Left ventricle myocardium inferior (tissue), 1 donor: ENCODE results near the gene KCNQ2. TPM values are rescaled to one million over a fixed set of nuclear protein-coding genes. Genes with fewer than 3 reads are reported as not detected.

Source experiments
- DNase-seq: peaks from one replicate; pipeline ENCODE4 v3.0.0-alpha.2; 2020
- H3K27ac ChIP-seq: fragments of 200-600 bp; replicated peaks from 2 replicates; pipeline ENCODE4 v1.8.0; 2021
- H3K27me3 ChIP-seq: fragments of 200-600 bp; 2 replicates; pipeline ENCODE4 v1.8.0; 2021; ENCODE audit warnings: low read depth
- H3K36me3 ChIP-seq: fragments of 200-600 bp; 2 replicates; pipeline ENCODE4 v1.8.0; 2021
- H3K4me1 ChIP-seq: fragments of 200-600 bp; 2 replicates; pipeline ENCODE4 v1.8.0; 2021
- H3K4me3 ChIP-seq: fragments of 200-600 bp; 2 replicates; pipeline ENCODE4 v1.8.0; 2021; ENCODE audit warnings: mild to moderate bottlenecking, moderate library complexity
- H3K9me3 ChIP-seq: fragments of 200-600 bp; replicated peaks from 2 replicates; pipeline ENCODE4 v1.8.0; 2021
- intact Hi-C: fragments of 100-400 bp; cut with micrococcal nuclease; formaldehyde crosslinking; loops from one replicate; pipeline ENCODE4 v1.11.0; 2022
- total RNA-seq: library from RNA; stranded (reverse); fragmentation: NEBNext Ultra II Directional; extraction: Animal tissue kit (Norgen Biotek cat#: 25700); gene quantifications from one replicate; pipeline ENCODE4 v1.2.1, GENCODE V29; 2021
- TF ChIP-seq, protein P1 (sequence below): fragments of 200-600 bp; IDR thresholded peaks from 2 replicates; pipeline ENCODE4 v1.8.0; 2021; ENCODE audit warnings: antibody characterized with exemption, mild to moderate bottlenecking, borderline replicate concordance
- donor health status: DM: no; HTN: yes; CAD: no; lungs with severe emphysema.

KCNQ2 gene
- total RNA-seq, 1 donor from 2014 or later = 2.3 TPM

GRCh38 chr20:63413323-63413722, 59.1 kb downstream of the KCNQ2 start:
- H3K9me3 ChIP-seq = no peaks in the 10 kb centered on the region
- H3K4me1 ChIP-seq = no peaks in the 10 kb centered on the region
- intact Hi-C loops = no loop called here
- H3K4me3 ChIP-seq = no peak overlapping the region
- no peak for DNase-seq
- no peaks in the 10 kb centered on the region for H3K36me3 ChIP-seq
- no peak overlapping the region for H3K27ac ChIP-seq
- H3K27me3 ChIP-seq = peaks cover 83% of the 10 kb centered on the region
- TF ChIP-seq, protein P1, sequence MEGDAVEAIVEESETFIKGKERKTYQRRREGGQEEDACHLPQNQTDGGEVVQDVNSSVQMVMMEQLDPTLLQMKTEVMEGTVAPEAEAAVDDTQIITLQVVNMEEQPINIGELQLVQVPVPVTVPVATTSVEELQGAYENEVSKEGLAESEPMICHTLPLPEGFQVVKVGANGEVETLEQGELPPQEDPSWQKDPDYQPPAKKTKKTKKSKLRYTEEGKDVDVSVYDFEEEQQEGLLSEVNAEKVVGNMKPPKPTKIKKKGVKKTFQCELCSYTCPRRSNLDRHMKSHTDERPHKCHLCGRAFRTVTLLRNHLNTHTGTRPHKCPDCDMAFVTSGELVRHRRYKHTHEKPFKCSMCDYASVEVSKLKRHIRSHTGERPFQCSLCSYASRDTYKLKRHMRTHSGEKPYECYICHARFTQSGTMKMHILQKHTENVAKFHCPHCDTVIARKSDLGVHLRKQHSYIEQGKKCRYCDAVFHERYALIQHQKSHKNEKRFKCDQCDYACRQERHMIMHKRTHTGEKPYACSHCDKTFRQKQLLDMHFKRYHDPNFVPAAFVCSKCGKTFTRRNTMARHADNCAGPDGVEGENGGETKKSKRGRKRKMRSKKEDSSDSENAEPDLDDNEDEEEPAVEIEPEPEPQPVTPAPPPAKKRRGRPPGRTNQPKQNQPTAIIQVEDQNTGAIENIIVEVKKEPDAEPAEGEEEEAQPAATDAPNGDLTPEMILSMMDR = no peak

DNA sequence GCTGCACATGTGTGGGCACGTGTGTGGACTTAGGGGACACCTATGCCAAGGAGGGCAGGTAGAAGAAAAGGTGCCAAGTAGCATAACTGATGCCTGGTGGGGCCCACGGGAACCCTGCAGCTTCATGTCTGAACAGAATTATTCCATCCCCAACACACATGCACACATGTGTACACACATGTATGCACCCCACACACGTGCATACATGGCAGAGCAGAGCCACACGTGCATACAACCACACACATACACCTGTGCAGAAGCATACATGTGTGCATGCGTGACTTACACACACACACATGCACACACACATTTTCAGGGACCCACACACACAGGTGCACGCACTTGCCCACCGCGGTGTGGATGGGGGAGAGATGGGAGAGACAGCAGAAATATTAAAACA, 59.6 kb downstream of the KCNQ2 start:
- Histone ChIP-seq H3K4me1 (no peaks in the 10 kb centered on the region), H3K27me3 (peaks cover 83% of the 10 kb centered on the region), H3K27ac (no peak overlapping the region), H3K9me3 (no peaks in the 10 kb centered on the region), H3K36me3 (no peaks in the 10 kb centered on the region), H3K4me3 (no peak overlapping the region)
- DNase-seq = no peak
- intact Hi-C loops = no loop called here
- TF ChIP-seq, protein P1 = no peak

DNA sequence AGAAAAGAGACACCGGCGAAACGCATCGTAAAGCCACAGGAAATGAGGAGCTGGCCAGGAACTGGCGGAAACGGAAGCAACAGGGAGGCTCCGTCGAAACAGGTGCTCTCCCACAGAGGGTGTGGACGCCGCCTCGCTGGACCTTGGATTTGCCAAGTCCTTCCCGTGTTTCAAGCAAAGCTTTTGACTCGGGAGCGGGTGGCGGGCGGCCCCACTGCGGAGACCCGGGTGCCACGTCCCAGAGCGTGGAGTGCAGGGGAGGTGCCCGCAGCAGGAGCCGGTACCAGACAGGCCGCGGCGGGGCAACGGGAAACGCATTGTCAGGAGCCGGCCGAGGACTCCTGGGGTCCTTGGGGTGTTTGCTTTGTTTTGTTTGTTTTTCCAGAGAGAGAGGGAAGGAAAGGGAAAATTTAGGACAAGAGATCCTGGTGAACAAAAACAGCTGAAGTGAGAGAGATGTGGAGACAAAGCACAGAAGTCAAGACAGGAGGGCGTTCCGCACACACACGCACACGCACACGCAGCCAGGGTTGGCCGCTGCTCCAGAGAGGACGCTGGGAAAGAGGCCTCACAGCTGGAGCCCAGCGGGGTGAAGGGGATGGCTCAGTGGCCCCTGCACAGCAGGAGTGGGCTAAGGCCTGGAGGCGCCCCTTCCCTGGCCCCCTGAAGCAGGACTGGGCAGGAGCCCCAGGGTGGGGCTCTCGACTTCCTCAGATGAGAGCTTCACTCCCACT, 60.4 kb downstream of the KCNQ2 start:
- TF ChIP-seq, protein P1 = no peak
- Histone ChIP-seq H3K9me3 (no peaks in the 10 kb centered on the region), H3K4me3 (no peak overlapping the region), H3K27me3 (peaks cover 78% of the 10 kb centered on the region), H3K27ac (no peak overlapping the region), H3K36me3 (no peaks in the 10 kb centered on the region), H3K4me1 (no peaks in the 10 kb centered on the region)
- intact Hi-C loops = no loop called here
- DNase-seq = no peak

DNA sequence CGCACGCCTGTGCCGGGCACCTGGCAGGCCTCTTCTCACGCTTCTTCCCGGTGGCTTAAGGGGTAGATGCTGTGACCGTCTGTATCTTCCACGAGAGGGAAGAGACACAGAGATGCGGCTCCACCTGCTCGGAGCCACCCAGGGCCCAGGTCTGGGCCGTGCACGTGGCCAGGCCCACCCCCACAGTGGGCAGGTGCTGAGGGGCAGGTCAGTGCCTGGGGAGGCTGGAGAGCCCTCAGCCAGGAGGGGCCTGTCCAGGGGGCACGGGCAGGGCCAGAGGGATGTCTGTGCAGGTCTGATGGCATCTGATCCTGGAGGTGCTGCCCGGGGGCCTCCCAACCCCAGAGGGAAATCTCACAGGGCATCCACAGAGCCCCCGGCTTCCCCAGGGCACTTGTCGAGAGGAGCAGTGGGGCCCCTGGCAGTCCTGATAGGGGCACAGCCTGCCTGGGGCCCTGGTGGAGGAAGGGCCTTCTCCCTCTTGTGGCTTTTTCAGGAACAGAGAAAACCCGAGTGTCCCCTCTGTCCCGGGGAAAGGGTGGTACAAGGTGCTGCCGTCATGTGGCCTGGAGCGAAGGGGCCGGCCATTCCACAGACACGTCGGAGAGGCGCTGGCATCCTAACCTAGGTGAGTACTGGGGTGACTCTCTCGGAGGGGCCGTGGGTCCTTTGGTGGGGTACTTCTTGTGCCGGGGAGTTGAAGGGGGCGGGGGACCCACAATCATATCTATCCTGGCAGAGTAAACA, 61.1 kb downstream of the KCNQ2 start:
- Histone ChIP-seq H3K9me3 (no peaks in the 10 kb centered on the region), H3K36me3 (no peaks in the 10 kb centered on the region), H3K4me1 (no peaks in the 10 kb centered on the region), H3K4me3 (no peak overlapping the region), H3K27me3 (peaks cover 72% of the 10 kb centered on the region), H3K27ac (no peak overlapping the region)
- no peak for DNase-seq
- intact Hi-C loops = no loop called here
- TF ChIP-seq, protein P1 = no peak

DNA sequence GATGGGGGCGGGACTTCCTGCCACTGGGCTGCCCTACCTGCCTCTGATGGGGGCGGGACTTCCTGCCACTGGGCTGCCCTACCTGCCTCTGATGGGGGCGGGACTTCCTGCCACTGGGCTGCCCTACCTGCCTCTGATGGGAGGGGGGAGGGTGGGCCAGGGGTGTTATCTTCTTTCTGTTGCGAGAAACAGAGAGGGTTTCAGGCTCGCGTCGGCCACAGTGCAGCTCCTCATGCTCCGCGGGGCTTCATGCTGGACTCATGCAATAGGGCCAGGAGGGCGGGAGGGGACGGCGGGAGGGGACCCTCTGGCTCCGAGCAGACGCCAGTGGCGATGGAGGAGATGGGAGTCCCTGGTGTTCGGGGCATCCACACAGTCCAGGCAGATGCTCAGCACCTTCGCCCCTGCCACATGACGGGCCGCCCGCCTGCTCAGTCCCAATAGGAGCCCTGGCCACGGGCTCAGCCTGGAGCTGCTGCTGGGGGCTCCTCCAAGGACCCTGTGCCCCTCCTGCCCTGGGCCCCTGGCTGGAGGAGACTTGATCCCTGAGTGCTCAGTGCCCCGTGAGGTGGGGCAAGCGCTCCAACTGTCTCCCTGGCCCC, 62.5 kb downstream of the KCNQ2 start:
- Histone ChIP-seq H3K4me1 (no peaks in the 10 kb centered on the region), H3K4me3 (no peak overlapping the region)

More for the DNA sequence above, 62.5 kb downstream of the KCNQ2 start:
- no peak for DNase-seq
- Histone ChIP-seq H3K36me3 (no peaks in the 10 kb centered on the region), H3K9me3 (no peaks in the 10 kb centered on the region), H3K27ac (no peak overlapping the region), H3K27me3 (peaks cover 72% of the 10 kb centered on the region)
- TF ChIP-seq, protein P1 = no peak
- intact Hi-C loops = no loop called here
